SK-N-SH treated with all-trans-retinoic acid at 6 μM for 48 hours (cell line): ENCODE results near the gene NCSTN.
A peak's percentile ranks its signal among the peaks of the same experiment; 100 is the strongest.

ENCODE experiments used
- ATAC-seq: fragments of 200-7000 bp; cut with Tn5 transposase; 3 replicates; pipeline ENCODE4 v1.9.1; 2020; ENCODE audit warnings: mild to moderate bottlenecking, moderate library complexity
- BACH2 ChIP-seq: fragments of 250-450 bp; sonication (Bioruptor Pico); IDR thresholded peaks from 2 replicates; pipeline ENCODE4 v1.9.0; 2021; ENCODE audit warnings: mild to moderate bottlenecking, borderline replicate concordance
- CSDC2 ChIP-seq: fragments of 250-450 bp; sonication (Bioruptor Pico); IDR thresholded peaks from 2 replicates; pipeline ENCODE4 v1.5.0; 2020; ENCODE audit warnings: mild to moderate bottlenecking, moderate library complexity
- GLIS3 ChIP-seq: fragments of 250-450 bp; sonication (Bioruptor Pico); IDR thresholded peaks from 2 replicates; pipeline ENCODE4 v1.5.0; 2020; ENCODE audit warnings: mild to moderate bottlenecking, moderate library complexity
- PPARA ChIP-seq: fragments of 250-450 bp; sonication (Bioruptor Pico); IDR thresholded peaks from 2 replicates; pipeline ENCODE4 v1.5.0; 2020; ENCODE audit warnings: mild to moderate bottlenecking, borderline replicate concordance
- RARB ChIP-seq: fragments of 250-450 bp; sonication (Bioruptor Pico); IDR thresholded peaks from 2 replicates; pipeline ENCODE4 v1.8.0; 2021; ENCODE audit warnings: mild to moderate bottlenecking, moderate library complexity
- TCF4 ChIP-seq: fragments of 250-450 bp; sonication (Bioruptor Pico); IDR thresholded peaks from 2 replicates; pipeline ENCODE4 v1.8.0; 2021; ENCODE audit warnings: mild to moderate bottlenecking, moderate library complexity, borderline replicate concordance
- TOX ChIP-seq: fragments of 250-450 bp; sonication (Bioruptor Pico); IDR thresholded peaks from 2 replicates; pipeline ENCODE4 v1.8.0; 2021; ENCODE audit warnings: mild to moderate bottlenecking, moderate library complexity, borderline replicate concordance
- ZC3H10 ChIP-seq: fragments of 250-450 bp; sonication (Bioruptor Pico); IDR thresholded peaks from 2 replicates; pipeline ENCODE4 v1.5.1; 2021; ENCODE audit warnings: mild to moderate bottlenecking, moderate library complexity
- ZFP3 ChIP-seq: fragments of 250-450 bp; sonication (Bioruptor Pico); IDR thresholded peaks from 2 replicates; pipeline ENCODE4 v1.5.0; 2020; ENCODE audit warnings: mild to moderate bottlenecking, moderate library complexity
- ZNF565 ChIP-seq: fragments of 450-650 bp; formaldehyde crosslinking; conservative IDR thresholded peaks from 2 replicates; pipeline ENCODE4 v1.5.0; 2020; ENCODE audit warnings: low read depth, mild to moderate bottlenecking, moderate library complexity
- ZNF70 ChIP-seq: fragments of 450-650 bp; formaldehyde crosslinking; IDR thresholded peaks from 2 replicates; pipeline ENCODE4 v1.5.0; 2020; ENCODE audit warnings: mild to moderate bottlenecking, moderate library complexity
- ZNF8 ChIP-seq: fragments of 450-650 bp; formaldehyde crosslinking; IDR thresholded peaks from 2 replicates; pipeline ENCODE4 v1.5.0; 2020; ENCODE audit warnings: mild to moderate bottlenecking, moderate library complexity
- TF ChIP-seq, protein P1 (sequence below): fragments of 250-450 bp; sonication (Bioruptor Pico); IDR thresholded peaks from 2 replicates; pipeline ENCODE4 v1.5.0; 2020; ENCODE audit warnings: mild to moderate bottlenecking, moderate library complexity
- TF ChIP-seq, protein P2 (sequence below): fragments of 250-450 bp; sonication (Bioruptor Pico); IDR thresholded peaks from 2 replicates; pipeline ENCODE4 v1.8.0; 2020; ENCODE audit warnings: mild to moderate bottlenecking, moderate library complexity, borderline replicate concordance
- TF ChIP-seq, protein P3 (sequence below): fragments of 250-450 bp; sonication (Bioruptor Pico); IDR thresholded peaks from 2 replicates; pipeline ENCODE4 v1.5.1; 2020; ENCODE audit warnings: low read depth, mild to moderate bottlenecking, moderate library complexity
- TF ChIP-seq, protein P4 (sequence below): fragments of 250-450 bp; sonication (Bioruptor Pico); IDR thresholded peaks from 2 replicates; pipeline ENCODE4 v1.5.1; 2021; ENCODE audit warnings: mild to moderate bottlenecking, moderate library complexity

NCSTN gene

DNA sequence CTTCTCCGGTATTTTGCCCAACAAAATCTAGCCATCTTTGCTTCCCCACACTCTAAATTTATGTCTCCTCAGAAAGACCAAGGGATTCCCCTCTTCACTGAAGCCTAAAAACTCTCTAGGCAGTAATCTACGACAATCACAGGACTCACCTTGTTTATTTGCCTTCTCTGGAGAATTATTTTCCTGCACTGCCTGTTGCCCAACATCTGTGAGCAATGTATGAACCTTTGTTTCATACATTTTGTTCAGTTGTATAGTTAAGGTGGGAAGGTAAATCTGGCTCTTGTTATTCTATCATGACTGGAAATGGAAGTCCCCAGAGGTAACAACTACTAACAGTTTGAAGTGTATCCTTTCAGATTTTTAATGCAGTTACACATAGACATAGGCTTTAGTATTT lies 2.3 kb upstream of the NCSTN start:
- no peak for ATAC-seq
- TF ChIP-seq, protein P1, sequence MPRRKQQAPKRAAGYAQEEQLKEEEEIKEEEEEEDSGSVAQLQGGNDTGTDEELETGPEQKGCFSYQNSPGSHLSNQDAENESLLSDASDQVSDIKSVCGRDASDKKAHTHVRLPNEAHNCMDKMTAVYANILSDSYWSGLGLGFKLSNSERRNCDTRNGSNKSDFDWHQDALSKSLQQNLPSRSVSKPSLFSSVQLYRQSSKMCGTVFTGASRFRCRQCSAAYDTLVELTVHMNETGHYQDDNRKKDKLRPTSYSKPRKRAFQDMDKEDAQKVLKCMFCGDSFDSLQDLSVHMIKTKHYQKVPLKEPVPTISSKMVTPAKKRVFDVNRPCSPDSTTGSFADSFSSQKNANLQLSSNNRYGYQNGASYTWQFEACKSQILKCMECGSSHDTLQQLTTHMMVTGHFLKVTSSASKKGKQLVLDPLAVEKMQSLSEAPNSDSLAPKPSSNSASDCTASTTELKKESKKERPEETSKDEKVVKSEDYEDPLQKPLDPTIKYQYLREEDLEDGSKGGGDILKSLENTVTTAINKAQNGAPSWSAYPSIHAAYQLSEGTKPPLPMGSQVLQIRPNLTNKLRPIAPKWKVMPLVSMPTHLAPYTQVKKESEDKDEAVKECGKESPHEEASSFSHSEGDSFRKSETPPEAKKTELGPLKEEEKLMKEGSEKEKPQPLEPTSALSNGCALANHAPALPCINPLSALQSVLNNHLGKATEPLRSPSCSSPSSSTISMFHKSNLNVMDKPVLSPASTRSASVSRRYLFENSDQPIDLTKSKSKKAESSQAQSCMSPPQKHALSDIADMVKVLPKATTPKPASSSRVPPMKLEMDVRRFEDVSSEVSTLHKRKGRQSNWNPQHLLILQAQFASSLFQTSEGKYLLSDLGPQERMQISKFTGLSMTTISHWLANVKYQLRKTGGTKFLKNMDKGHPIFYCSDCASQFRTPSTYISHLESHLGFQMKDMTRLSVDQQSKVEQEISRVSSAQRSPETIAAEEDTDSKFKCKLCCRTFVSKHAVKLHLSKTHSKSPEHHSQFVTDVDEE (CRISPR knock-in tag), result no peak
- no peak for TF ChIP-seq TOX (CRISPR knock-in tag)
- no peak for TF ChIP-seq ZNF70
- TF ChIP-seq GLIS3, result no peak

DNA sequence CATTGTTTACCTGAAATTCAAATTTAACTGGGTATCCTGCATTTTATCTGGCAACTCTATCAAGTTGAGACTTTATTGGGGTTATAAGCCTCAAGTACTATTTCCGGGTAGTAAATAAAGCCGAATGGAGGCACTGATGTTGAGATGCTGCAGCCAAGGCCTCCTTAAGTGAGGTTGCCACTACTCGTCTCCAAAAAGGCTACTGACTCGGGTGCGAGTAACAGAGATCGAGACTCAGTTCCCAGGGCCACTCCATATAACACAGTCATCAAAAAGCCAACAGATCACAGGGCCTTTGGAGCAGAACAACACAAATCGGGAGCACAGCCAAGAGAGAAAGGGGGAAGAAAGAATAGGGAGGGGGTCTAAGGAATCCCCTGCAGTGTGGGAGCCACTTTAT lies 657 bp upstream of the NCSTN start:
- ATAC-seq, result peak; percentile 23
- TF ChIP-seq BACH2 (CRISPR knock-in tag) (no peak), TOX (CRISPR knock-in tag) (no peak), ZNF8 (CRISPR knock-in tag) (no peak), ZC3H10 (CRISPR knock-in tag) (no peak), TCF4 (CRISPR knock-in tag) (no peak)
- TF ChIP-seq, protein P2, sequence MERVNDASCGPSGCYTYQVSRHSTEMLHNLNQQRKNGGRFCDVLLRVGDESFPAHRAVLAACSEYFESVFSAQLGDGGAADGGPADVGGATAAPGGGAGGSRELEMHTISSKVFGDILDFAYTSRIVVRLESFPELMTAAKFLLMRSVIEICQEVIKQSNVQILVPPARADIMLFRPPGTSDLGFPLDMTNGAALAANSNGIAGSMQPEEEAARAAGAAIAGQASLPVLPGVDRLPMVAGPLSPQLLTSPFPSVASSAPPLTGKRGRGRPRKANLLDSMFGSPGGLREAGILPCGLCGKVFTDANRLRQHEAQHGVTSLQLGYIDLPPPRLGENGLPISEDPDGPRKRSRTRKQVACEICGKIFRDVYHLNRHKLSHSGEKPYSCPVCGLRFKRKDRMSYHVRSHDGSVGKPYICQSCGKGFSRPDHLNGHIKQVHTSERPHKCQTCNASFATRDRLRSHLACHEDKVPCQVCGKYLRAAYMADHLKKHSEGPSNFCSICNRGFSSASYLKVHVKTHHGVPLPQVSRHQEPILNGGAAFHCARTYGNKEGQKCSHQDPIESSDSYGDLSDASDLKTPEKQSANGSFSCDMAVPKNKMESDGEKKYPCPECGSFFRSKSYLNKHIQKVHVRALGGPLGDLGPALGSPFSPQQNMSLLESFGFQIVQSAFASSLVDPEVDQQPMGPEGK, result no peak
- TF ChIP-seq, protein P3, sequence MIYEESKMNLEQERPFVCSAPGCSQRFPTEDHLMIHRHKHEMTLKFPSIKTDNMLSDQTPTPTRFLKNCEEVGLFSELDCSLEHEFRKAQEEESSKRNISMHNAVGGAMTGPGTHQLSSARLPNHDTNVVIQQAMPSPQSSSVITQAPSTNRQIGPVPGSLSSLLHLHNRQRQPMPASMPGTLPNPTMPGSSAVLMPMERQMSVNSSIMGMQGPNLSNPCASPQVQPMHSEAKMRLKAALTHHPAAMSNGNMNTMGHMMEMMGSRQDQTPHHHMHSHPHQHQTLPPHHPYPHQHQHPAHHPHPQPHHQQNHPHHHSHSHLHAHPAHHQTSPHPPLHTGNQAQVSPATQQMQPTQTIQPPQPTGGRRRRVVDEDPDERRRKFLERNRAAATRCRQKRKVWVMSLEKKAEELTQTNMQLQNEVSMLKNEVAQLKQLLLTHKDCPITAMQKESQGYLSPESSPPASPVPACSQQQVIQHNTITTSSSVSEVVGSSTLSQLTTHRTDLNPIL, result no peak
- TF ChIP-seq, protein P1 (CRISPR knock-in tag), result no peak
- TF ChIP-seq, all 23 proteins: peak for 0

DNA sequence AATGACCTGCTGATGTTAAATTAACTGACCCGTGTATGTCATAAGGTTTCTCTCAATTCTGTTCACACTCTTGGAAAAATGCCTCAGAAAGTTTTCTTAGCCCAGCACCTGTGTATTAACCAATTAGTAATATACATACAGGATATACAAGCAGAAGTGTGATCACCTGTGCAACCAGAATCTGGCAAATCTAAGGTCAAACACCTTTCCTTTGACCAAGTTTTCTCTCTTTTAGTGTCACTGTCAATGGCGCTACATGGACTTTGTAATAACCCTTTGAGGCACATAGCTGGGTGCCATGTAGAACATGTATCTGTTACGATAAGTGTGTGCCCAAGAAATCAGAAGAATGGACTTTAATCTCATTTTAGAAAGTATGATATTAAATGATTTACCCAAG lies 1.1 kb downstream of the NCSTN start:
- TF ChIP-seq, protein P4, sequence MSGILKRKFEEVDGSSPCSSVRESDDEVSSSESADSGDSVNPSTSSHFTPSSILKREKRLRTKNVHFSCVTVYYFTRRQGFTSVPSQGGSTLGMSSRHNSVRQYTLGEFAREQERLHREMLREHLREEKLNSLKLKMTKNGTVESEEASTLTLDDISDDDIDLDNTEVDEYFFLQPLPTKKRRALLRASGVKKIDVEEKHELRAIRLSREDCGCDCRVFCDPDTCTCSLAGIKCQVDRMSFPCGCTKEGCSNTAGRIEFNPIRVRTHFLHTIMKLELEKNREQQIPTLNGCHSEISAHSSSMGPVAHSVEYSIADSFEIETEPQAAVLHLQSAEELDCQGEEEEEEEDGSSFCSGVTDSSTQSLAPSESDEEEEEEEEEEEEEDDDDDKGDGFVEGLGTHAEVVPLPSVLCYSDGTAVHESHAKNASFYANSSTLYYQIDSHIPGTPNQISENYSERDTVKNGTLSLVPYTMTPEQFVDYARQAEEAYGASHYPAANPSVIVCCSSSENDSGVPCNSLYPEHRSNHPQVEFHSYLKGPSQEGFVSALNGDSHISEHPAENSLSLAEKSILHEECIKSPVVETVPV (CRISPR knock-in tag), result no peak
- TF ChIP-seq TCF4 (CRISPR knock-in tag) (no peak), RARB (CRISPR knock-in tag) (no peak)
- no peak for ATAC-seq

DNA sequence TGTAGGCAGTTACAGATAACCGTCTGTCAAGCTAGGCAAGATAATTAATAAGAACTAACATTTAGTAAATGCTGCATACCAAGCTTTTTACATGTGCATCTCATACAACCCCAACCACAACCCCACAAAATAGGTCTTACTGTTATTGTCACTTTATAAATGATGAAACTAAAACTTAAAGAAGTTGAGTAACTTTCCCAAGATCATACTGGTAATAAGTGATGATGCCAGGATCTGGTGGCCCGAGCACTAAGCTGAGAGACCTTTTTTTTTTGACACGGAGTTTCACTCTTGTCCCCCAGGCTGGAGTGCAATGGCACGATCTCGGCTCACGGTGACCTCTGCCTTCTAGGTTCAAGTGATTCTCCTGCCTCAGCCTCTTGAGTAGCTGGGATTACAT lies 1.8 kb downstream of the NCSTN start:
- TF ChIP-seq PPARA (CRISPR knock-in tag), result no peak
- TF ChIP-seq, protein P4 (CRISPR knock-in tag), result no peak
- no peak for TF ChIP-seq ZNF70
- no peak for TF ChIP-seq RARB (CRISPR knock-in tag)
- no peak for TF ChIP-seq ZNF565 (CRISPR knock-in tag)
- TF ChIP-seq CSDC2 (CRISPR knock-in tag), result no peak
- no peak for TF ChIP-seq ZC3H10 (CRISPR knock-in tag)
- TF ChIP-seq ZFP3 (CRISPR knock-in tag), result no peak
- ATAC-seq, result no peak
